Fibroblast of skin of right biceps (primary cell): Measurements from ENCODE around the gene UQCC2.

Experiments
- DNase-seq: peaks from one replicate; pipeline ENCODE4 v3.0.0-alpha.2; 2013

UQCC2 gene

GRCh38 chr6:33724102-33725023 is 12.9 kb upstream of the UQCC2 start:
- DNase-seq = no peak

- DNase-seq = no peak
Observed at GRCh38 chr6:33723371-33724085, 12.0 kb upstream of the UQCC2 start.

GRCh38 chr6:33722103-33722623 is 10.7 kb upstream of the UQCC2 start:
- no peak for DNase-seq

DNA sequence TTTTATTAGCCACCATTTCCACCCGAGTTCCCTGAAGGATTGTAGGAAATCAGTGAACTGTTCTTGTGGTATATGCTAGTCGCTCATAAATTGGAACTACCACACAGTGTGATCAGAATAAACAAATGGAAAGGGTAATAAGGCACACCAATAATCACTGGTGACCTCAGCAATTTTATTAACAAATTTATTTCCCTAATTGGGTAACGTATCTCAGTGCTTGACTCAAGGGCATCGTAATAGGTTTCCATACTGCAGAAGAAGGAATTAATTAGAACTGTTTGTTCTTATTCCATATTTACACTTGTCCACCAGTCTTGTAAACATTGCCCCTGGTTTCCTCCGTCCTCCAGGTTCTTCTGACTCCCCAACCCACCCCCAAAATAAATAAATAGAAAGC is 10.0 kb upstream of the UQCC2 start:
- no peak for DNase-seq

- DNase-seq = no peak
Observed at GRCh38 chr6:33720998-33721397, 9.5 kb upstream of the UQCC2 start.

GRCh38 chr6:33719326-33719987 is 8.0 kb upstream of the UQCC2 start:
- no peak for DNase-seq

GRCh38 chr6:33718713-33719112 is 7.2 kb upstream of the UQCC2 start:
- DNase-seq = no peak

GRCh38 chr6:33717934-33718455 is 6.5 kb upstream of the UQCC2 start:
- no peak for DNase-seq

DNA sequence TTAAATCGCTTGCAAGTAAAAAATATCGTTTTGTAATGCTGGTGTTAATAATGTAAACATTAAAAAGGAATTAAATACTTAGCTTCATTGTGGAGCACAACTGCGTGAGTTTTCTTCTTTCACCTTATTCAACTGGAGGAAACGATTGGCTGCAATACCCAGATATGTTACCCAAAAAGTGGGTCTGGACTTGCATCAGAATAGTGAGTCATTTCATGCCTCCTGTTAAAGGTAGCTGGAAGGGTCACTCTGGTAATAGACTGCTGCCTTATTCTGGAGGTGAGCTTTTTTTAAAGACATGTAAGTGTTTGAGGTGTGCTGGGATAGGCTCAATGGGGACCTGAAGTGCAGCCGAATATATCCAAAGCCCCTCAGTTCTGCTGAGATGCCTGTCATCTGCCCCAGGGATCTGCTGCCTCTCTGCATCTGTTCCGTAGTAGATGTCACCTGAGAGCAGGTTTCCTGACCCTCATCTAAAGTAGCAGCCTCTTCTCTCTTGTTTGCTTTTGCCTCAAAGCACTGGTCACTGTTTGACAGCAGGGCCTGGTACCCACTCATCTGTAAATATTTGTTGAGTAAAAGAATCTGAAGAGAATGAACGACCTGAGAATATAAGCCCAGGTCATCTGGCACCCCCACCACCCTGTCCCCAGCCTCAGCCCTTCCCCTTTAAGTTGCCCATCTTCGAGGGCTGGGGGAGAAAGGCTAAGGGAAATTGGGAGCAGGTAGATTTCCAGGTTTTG is 5.6 kb upstream of the UQCC2 start:
- DNase-seq = no peak

DNA sequence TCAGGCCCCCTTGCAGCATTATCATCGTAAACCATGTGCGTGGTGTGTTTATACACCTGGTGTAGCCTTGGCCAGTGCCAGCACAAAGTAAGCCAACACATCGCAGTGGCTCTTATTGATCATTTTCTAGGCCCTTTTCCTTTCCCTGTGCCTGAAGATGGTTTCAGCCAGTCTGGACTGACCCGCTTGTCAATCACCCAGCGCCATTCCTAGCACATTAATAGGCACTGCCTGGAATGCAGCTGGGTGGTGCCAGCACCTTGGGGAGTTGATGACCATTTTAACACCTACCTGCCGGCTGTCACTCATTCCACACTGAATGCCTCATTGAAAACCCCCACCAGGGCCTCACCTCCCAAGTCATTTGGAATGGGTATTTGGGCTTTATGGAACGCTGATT is 4.9 kb upstream of the UQCC2 start:
- DNase-seq = no peak

GRCh38 chr6:33714385-33715040 is 3.0 kb upstream of the UQCC2 start:
- DNase-seq = no peak

GRCh38 chr6:33713786-33714185 is 2.3 kb upstream of the UQCC2 start:
- no peak for DNase-seq

- no peak for DNase-seq
Observed at GRCh38 chr6:33712914-33713313, 1.4 kb upstream of the UQCC2 start.

DNA sequence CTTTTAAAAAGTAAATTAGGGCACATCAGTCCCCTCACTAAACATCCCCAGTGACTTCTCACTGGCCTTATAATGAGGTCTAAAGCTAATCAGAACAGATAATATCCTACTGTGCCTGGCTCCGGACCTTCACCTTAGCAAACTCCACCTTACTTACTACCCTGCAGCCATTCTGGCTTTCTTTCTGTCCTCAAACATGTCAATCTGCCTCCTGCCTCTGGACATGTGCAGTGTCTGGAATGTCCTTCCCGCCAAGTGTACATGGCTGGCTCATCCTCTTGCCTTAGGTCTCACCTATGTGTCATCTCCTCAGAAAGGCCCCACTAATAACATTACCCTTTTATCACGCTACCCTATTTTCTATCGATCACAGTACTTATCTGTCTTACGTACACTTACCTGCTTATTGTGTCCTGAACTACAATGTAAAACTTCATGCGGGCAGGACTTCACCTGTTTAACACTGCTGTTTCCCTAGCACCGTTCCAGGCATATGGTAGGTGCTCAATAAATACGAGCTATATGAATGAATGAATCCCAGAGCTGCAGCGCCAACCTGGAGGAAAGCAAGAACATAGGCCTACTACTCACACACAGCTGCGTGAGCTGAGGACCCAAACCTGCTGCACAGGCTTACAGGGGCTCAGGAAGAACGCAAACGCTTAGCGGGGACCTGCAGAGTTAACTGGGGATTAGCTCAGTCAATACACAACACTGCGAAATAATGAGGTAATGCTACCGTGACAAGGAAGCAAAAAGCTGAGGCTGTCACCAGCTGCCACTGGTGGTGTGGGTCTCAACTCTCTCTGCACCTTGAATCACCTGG is 991 bp downstream of the UQCC2 start:
- DNase-seq = no peak

DNA sequence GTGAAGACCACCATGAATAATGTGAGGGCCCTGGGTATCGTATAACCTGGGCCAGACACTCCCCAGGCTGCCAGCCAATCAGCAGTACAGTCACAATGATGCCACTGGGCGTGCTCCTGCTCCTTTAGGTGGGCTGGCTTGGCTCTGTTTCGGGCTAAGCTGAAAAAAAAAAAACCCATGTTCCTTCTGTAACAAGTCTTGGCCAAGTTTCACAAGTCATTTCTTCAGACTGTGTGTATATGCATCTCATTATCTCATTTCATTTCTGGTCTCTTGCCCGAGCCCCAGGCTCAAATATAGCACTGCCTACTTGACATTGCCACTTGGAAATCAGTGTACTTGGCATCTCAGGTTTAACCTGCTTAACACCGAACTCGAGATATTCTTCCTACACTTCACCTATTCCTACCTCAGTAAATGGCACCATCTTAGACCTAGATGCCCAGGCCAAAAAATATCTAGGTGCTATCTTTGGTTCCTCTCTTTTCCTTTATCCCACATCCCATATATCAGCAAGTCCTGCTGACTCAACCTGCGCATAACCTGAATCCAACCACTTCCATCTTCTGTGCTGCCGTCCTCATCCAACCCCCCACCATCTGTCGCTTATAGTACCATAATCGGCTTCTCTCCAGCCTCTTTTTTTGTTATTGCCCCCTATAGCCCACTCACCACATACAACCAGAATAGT is 1.8 kb downstream of the UQCC2 start:
- no peak for DNase-seq

- DNase-seq = no peak
Observed at GRCh38 chr6:33708516-33709204, 2.8 kb downstream of the UQCC2 start.

GRCh38 chr6:33707771-33708170 is 3.7 kb downstream of the UQCC2 start:
- no peak for DNase-seq

GRCh38 chr6:33705955-33706725 is 5.4 kb downstream of the UQCC2 start:
- no peak for DNase-seq
